ENCODE results near the gene GJB2.

DNA sequence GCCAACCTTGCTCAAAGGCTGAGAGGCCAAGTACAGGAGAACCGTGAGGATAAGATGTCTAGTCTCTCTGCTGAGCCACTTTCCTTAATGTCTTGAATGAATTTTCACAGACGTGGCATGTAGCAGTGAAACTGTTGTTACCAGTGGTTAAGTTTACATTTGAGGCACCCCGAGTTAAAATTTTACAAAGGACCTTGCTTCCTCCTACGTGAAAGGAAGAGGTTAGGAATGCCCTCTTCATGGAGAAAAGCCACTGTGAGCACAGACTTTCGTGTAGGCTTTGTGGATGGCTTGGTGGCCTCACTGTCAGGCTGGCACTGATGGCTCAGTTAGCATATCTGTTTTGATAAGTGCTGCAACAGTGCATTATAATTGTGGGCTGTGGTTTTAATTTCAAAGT is 2.7 kb downstream of the GJB2 start:
- TF ChIP-seq POLR2AphosphoS5 (IDR thresholded peaks at IDR 0.05): no peak
- TF ChIP-seq, protein P1, sequence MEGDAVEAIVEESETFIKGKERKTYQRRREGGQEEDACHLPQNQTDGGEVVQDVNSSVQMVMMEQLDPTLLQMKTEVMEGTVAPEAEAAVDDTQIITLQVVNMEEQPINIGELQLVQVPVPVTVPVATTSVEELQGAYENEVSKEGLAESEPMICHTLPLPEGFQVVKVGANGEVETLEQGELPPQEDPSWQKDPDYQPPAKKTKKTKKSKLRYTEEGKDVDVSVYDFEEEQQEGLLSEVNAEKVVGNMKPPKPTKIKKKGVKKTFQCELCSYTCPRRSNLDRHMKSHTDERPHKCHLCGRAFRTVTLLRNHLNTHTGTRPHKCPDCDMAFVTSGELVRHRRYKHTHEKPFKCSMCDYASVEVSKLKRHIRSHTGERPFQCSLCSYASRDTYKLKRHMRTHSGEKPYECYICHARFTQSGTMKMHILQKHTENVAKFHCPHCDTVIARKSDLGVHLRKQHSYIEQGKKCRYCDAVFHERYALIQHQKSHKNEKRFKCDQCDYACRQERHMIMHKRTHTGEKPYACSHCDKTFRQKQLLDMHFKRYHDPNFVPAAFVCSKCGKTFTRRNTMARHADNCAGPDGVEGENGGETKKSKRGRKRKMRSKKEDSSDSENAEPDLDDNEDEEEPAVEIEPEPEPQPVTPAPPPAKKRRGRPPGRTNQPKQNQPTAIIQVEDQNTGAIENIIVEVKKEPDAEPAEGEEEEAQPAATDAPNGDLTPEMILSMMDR (IDR thresholded peaks at IDR 0.05): no peak
- no peak for TF ChIP-seq POLR2A (IDR thresholded peaks at IDR 0.05)

Measured in prostate gland (tissue), 2 donors.